KMS-11 (cell line): ENCODE data around the gene IER5.

ENCODE experiments used
- H2AFZ ChIP-seq: fragments of 200-600 bp; sonication (generic); 2 replicates; pipeline ENCODE4 v1.6.1; 2016; ENCODE audit warnings: antibody characterized with exemption, mixed run types, low read depth
- H3K27ac ChIP-seq: fragments of 200-600 bp; sonication (generic); 2 replicates; pipeline ENCODE4 v1.6.1; 2016; ENCODE audit warnings: mild to moderate bottlenecking, mixed run types
- H3K27me3 ChIP-seq: fragments of 200-600 bp; sonication (generic); 2 replicates; pipeline ENCODE4 v1.6.1; 2017; ENCODE audit warnings: mild to moderate bottlenecking, low read depth, mixed run types, moderate library complexity; ENCODE audit not compliant: insufficient read depth
- H3K36me3 ChIP-seq: fragments of 200-600 bp; sonication (generic); 2 replicates; pipeline ENCODE4 v1.6.1; 2017; ENCODE audit warnings: mild to moderate bottlenecking, mixed run types; ENCODE audit not compliant: insufficient read depth
- H3K4me1 ChIP-seq: fragments of 200-600 bp; sonication (generic); 2 replicates; pipeline ENCODE4 v1.6.1; 2016; ENCODE audit warnings: mild to moderate bottlenecking, low read depth, mixed run types; ENCODE audit not compliant: poor library complexity, severe bottlenecking
- H3K4me2 ChIP-seq: fragments of 200-600 bp; sonication (generic); 2 replicates; pipeline ENCODE4 v1.7.0; 2016; ENCODE audit warnings: mild to moderate bottlenecking, mixed run types
- H3K4me3 ChIP-seq: fragments of 200-600 bp; sonication (generic); IDR thresholded peaks from 2 replicates; pipeline ENCODE4 v1.6.1; 2017; ENCODE audit warnings: low read depth, low read length, mixed read lengths; ENCODE audit not compliant: insufficient read depth
- H3K79me2 ChIP-seq: fragments of 200-600 bp; sonication (generic); 2 replicates; pipeline ENCODE4 v1.6.1; 2016; ENCODE audit warnings: low read depth, mixed run types; ENCODE audit not compliant: insufficient read depth
- H3K9ac ChIP-seq: fragments of 200-600 bp; sonication (generic); 2 replicates; pipeline ENCODE4 v1.6.1; 2016; ENCODE audit warnings: mild to moderate bottlenecking, mixed run types
- H4K20me1 ChIP-seq: fragments of 200-600 bp; sonication (generic); 2 replicates; pipeline ENCODE4 v1.6.1; 2016; ENCODE audit warnings: mild to moderate bottlenecking, mixed run types; ENCODE audit not compliant: insufficient read depth
- CTCF ChIP-seq: fragments of 200-600 bp; sonication (generic); conservative IDR thresholded peaks from 2 replicates; pipeline ENCODE4 v1.6.1; 2017; ENCODE audit warnings: low read depth, mild to moderate bottlenecking, antibody characterized with exemption, low read length, moderate library complexity, mixed read lengths

Gene IER5

GRCh38 chr1:181135815-181136737, 47.6 kb downstream of the IER5 start:
- H3K9ac ChIP-seq = no peak overlapping the region
- H3K4me2 ChIP-seq = no peak overlapping the region

GRCh38 chr1:181136738-181137122, 48.2 kb downstream of the IER5 start:
- no peak overlapping the region for H3K27ac ChIP-seq
- no peaks in the 10 kb centered on the region for H4K20me1 ChIP-seq
- TF ChIP-seq CTCF = no peak

More at GRCh38 chr1:181135815-181136737, 47.6 kb downstream of the IER5 start:
- Histone ChIP-seq H2AFZ (no peak overlapping the region), H3K27me3 (no peaks in the 10 kb centered on the region), H3K79me2 (no peaks in the 10 kb centered on the region), H3K36me3 (no peaks in the 10 kb centered on the region), H3K4me3 (no peak overlapping the region), H3K4me1 (peaks cover 23% of the 10 kb centered on the region), H3K27ac (no peak overlapping the region), H4K20me1 (no peaks in the 10 kb centered on the region)
- TF ChIP-seq CTCF = no peak

GRCh38 chr1:181137217-181137743, 48.8 kb downstream of the IER5 start:
- H3K27ac ChIP-seq = no peak overlapping the region
- H3K4me1 ChIP-seq = peaks cover 23% of the 10 kb centered on the region
- H3K4me2 ChIP-seq = no peak overlapping the region
- H4K20me1 ChIP-seq = no peaks in the 10 kb centered on the region
- no peaks in the 10 kb centered on the region for H3K36me3 ChIP-seq
- no peaks in the 10 kb centered on the region for H3K79me2 ChIP-seq
- no peak overlapping the region for H3K4me3 ChIP-seq
- no peak overlapping the region for H3K9ac ChIP-seq
- H3K27me3 ChIP-seq = no peaks in the 10 kb centered on the region
- no peak overlapping the region for H2AFZ ChIP-seq
- TF ChIP-seq CTCF = no peak

More at GRCh38 chr1:181136738-181137122, 48.2 kb downstream of the IER5 start:
- no peak overlapping the region for H3K4me2 ChIP-seq
- H3K36me3 ChIP-seq = no peaks in the 10 kb centered on the region
- H3K4me3 ChIP-seq = no peak overlapping the region
- no peaks in the 10 kb centered on the region for H3K27me3 ChIP-seq
- no peak overlapping the region for H3K9ac ChIP-seq
- H2AFZ ChIP-seq = no peak overlapping the region
- H3K4me1 ChIP-seq = peaks cover 23% of the 10 kb centered on the region
- H3K79me2 ChIP-seq = no peaks in the 10 kb centered on the region

- H2AFZ ChIP-seq = no peak overlapping the region
- no peaks in the 10 kb centered on the region for H3K36me3 ChIP-seq
- peaks cover 13% of the 10 kb centered on the region for H3K4me1 ChIP-seq
- H4K20me1 ChIP-seq = no peaks in the 10 kb centered on the region
- peaks cover 10% of the 10 kb centered on the region; the same call in 1 of the 2 replicates for H3K27me3 ChIP-seq
- no peaks in the 10 kb centered on the region for H3K79me2 ChIP-seq
- no peak overlapping the region for H3K4me2 ChIP-seq
- no peak for TF ChIP-seq CTCF
- no peak overlapping the region for H3K9ac ChIP-seq
- H3K4me3 ChIP-seq = no peak overlapping the region
- H3K27ac ChIP-seq = no peak overlapping the region
Observed at GRCh38 chr1:181139631-181140061, 51.1 kb downstream of the IER5 start.
